ENCODE measurements around the gene RBM26.

Gene RBM26

GRCh38 chr13:79270859-79271258 is 135.2 kb downstream of the RBM26 start:
- DNase-seq: no peak
- Mint-ChIP-seq H3K4me1 (no peaks in the 10 kb centered on the region), H3K27ac (no peak overlapping the region), H3K4me3 (no peak overlapping the region), H3K27me3 (ENCODE audit: low read depth, poor library complexity) (peaks cover 5% of the 10 kb centered on the region), H3K9me3 (peaks cover 41% of the 10 kb centered on the region), H3K36me3 (ENCODE audit: low read depth) (peaks cover 9% of the 10 kb centered on the region)
- TF ChIP-seq CTCF (IDR thresholded peaks at IDR 0.05): no peak

Data from nephron progenitor cell (in vitro differentiated cells).